Central memory CD8-positive, alpha-beta T cell (primary cell): ENCODE data around the gene MYO1F.

Experiments
- ATAC-seq: fragments of 150-1000 bp; cut with Tn5 transposase; replicated peaks from 2 replicates; pipeline ENCODE4 v1.10.0; 2022; ENCODE audit warnings: mild to moderate bottlenecking, moderate FRiP score, moderate number of reproducible peaks; ENCODE audit not compliant: poor library complexity, severe bottlenecking; ENCODE audit errors: extremely low read depth
- DNase-seq, 2 donors: peaks; one replicate each; pipeline ENCODE4 v3.0.0; 2021; ENCODE audit warnings: low spot score in 2 of 2
- H3K27ac Mint-ChIP-seq: one replicate; pipeline ENCODE4 v1.8.0; 2022; ENCODE audit warnings: low read depth, mild to moderate bottlenecking, moderate library complexity, mixed read lengths
- H3K27me3 Mint-ChIP-seq: one replicate; pipeline ENCODE4 v1.8.0; 2022; ENCODE audit warnings: mixed read lengths
- H3K36me3 Mint-ChIP-seq: one replicate; pipeline ENCODE4 v1.8.0; 2022; ENCODE audit warnings: mild to moderate bottlenecking, moderate library complexity, mixed read lengths; ENCODE audit not compliant: insufficient read depth
- H3K4me1 Mint-ChIP-seq: one replicate; pipeline ENCODE4 v1.8.0; 2022; ENCODE audit warnings: mixed read lengths
- H3K4me3 Mint-ChIP-seq: one replicate; pipeline ENCODE4 v1.8.0; 2022; ENCODE audit warnings: mild to moderate bottlenecking, moderate library complexity, mixed read lengths
- H3K9me3 Mint-ChIP-seq: one replicate; pipeline ENCODE4 v1.8.0; 2022; ENCODE audit warnings: mixed read lengths

The MYO1F gene

DNA sequence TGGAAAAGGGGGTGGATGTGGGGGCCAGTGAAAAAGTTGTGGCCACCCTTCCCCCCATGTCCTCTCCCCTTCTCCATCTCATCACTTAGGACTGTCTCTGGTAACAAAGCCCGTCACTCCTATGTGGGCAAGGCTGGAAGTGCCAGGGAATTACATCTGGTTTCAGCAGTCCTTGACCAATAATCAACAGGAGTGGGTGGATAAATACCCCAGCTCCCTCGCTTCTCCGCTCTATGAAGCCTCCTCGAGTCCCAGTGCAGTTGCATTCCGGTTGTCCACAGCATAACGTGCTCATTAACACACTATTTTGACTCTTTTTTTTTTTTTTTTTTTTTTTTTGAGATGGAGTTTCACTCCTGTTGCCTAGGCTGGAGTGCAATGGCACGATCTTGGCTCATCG, 31.5 kb downstream of the MYO1F start:
- no peak overlapping the region for H3K4me3 Mint-ChIP-seq
- DNase-seq (no peak), ATAC-seq (no peak)
- H3K4me1 Mint-ChIP-seq, result peaks cover 9% of the 10 kb centered on the region
- H3K36me3 Mint-ChIP-seq, result peaks cover 64% of the 10 kb centered on the region
- no peaks in the 10 kb centered on the region for H3K9me3 Mint-ChIP-seq
- peak overlapping the region; percentile 71 for H3K27ac Mint-ChIP-seq
- no peaks in the 10 kb centered on the region for H3K27me3 Mint-ChIP-seq

DNA sequence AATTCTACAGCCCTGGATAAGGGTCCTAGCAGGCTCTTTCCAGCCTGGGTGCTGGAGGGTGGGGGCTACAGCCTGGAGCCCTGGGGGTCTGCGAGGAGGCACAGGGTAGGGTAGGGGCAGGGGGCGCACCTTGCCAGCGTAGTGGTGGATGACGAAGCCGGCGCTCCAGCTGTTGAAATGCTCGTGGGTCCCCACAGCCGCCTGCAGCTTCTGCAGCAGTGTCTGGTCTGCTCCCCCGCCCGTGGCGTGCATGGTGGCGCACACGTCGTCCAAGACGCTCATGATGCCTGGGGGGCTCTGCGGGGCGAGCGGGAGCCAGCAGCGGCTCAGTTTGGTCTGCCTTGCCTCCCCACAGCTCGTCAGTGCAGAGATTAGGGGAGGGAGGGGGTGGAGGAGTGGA, 33.1 kb downstream of the MYO1F start:
- H3K4me3 Mint-ChIP-seq, result no peak overlapping the region
- peaks cover 9% of the 10 kb centered on the region for H3K4me1 Mint-ChIP-seq
- ATAC-seq, result no peak

DNA sequence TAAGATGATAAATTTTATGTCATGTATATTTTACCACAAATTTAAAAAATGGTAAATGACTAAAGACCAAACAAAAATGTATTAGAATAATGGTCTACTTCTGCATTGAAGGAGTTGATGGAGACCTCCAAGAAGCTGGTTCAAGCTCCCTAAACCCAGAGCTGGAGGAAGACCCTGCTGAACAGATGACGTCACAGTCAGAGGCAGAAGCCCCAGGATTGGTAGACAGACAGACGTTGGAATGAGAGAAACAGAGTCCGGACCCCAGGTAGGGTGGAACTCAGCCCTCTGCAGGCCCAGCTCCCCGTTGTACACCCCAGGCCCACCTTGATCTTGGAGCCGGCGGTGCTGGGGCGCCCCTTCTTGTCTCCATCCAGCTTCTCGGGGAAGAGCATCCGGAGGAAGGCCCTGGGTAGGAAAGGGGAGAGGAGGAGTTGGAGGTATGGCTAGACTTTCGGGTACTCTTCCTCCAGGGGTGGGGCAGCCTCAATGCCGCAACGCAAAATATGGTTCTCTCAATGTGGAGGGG, 37.6 kb downstream of the MYO1F start:
- Mint-ChIP-seq H3K36me3 (peaks cover 67% of the 10 kb centered on the region), H3K4me1 (peaks cover 10% of the 10 kb centered on the region)

More for the DNA sequence above, 33.1 kb downstream of the MYO1F start:
- Mint-ChIP-seq H3K27me3 (no peaks in the 10 kb centered on the region), H3K36me3 (peaks cover 74% of the 10 kb centered on the region), H3K27ac (no peak overlapping the region), H3K9me3 (no peaks in the 10 kb centered on the region)
- no peak for DNase-seq

DNA sequence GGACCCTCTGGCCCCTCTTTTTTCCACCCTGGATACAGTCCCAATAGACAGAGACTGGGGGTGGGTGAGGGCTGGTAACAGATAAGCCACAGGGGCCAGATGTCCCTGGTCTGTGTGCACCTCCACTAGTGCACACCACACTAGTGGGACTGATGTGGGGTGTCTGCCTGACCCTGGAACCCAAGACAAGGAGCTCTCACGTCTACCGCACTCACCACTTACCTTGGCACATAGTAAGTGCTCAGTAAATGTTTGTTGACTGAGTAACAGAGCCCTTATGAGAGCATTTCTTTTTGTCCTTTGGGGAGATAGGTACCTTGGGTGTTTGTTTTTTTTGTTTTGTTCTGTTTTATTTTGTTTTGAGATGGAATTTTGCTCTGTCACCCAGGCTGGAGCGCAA, 40.1 kb downstream of the MYO1F start:
- DNase-seq, result no peak
- Mint-ChIP-seq H3K4me1 (peaks cover 12% of the 10 kb centered on the region), H3K36me3 (peaks cover 74% of the 10 kb centered on the region), H3K4me3 (no peak overlapping the region), H3K27ac (no peak overlapping the region), H3K27me3 (no peaks in the 10 kb centered on the region), H3K9me3 (no peaks in the 10 kb centered on the region)
- no peak for ATAC-seq

More for the DNA sequence above, 37.6 kb downstream of the MYO1F start:
- DNase-seq (no peak), ATAC-seq (no peak)
- Mint-ChIP-seq H3K4me3 (no peak overlapping the region), H3K9me3 (no peaks in the 10 kb centered on the region), H3K27me3 (no peaks in the 10 kb centered on the region), H3K27ac (no peak overlapping the region)

DNA sequence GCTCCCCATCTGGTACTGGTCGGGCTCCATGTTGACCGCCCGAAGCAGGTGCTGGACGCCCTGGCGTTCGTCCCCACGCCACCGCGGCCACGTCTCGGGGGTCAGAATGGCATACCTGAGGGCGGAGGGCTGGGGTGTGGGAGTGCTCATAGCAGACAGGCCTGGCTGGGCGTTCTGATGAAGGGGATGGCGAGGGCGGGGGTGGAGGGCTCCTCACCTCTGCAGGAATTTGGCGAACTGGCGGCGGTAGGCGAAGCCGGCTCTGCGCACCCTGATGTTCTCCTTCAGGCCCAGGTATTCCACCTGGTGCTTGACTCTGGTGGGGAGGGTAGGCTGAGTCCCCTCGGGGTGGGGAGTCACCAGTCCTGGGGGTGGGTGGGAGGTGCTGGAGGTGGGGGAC, 41.0 kb downstream of the MYO1F start:
- Mint-ChIP-seq H3K4me1 (peaks cover 13% of the 10 kb centered on the region), H3K9me3 (no peaks in the 10 kb centered on the region), H3K36me3 (peaks cover 75% of the 10 kb centered on the region), H3K27me3 (no peaks in the 10 kb centered on the region), H3K27ac (peak overlapping the region; percentile 52), H3K4me3 (no peak overlapping the region)
- no peak for DNase-seq
- no peak for ATAC-seq

DNA sequence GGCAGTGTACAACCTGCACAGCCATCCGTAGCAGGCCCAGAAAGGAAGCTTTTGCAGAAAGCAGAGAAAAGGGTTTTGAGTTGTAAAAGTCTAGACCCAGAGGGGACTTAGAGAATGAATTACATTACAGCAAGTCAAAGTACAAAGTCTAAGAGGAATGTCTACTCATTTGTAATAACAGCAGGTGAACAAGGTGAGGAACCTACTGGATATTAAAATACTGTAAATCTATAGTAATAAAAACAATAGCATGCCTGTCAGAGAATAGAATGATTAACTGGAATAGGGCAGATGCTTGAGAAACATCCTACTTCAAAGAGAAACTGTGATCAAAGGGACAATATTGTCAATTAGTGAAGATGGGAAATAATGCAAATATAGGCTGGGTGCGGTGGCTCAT, 45.0 kb downstream of the MYO1F start:
- ATAC-seq (no peak), DNase-seq (no peak)
- H3K27me3 Mint-ChIP-seq, result no peaks in the 10 kb centered on the region
- peak overlapping the region; percentile 77 for H3K27ac Mint-ChIP-seq
- H3K4me3 Mint-ChIP-seq, result no peak overlapping the region
- no peaks in the 10 kb centered on the region for H3K9me3 Mint-ChIP-seq
- peaks cover 29% of the 10 kb centered on the region for H3K4me1 Mint-ChIP-seq
- peaks cover 84% of the 10 kb centered on the region for H3K36me3 Mint-ChIP-seq

DNA sequence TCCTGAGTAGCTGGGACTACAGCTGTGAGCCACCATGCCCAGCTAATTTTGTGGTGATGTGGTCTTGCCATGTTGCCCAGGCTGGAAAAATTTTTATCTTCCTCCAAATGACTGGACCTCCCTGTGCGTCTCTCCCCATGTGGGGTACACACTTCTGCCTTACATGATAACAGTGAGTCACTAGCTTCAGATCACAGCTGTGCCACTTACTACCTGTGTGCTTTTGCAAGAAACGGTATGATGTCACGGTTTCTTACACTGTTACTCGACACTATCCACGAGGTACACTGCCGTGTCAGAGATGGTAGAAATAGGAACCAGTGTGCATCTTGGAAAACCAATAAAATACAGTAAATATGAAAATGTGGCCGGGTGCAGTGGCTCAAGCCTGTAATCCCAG, 45.8 kb downstream of the MYO1F start:
- Mint-ChIP-seq H3K9me3 (no peaks in the 10 kb centered on the region), H3K4me3 (no peak overlapping the region), H3K27ac (no peak overlapping the region), H3K36me3 (peaks cover 85% of the 10 kb centered on the region), H3K4me1 (peaks cover 35% of the 10 kb centered on the region), H3K27me3 (no peaks in the 10 kb centered on the region)
- DNase-seq (no peak), ATAC-seq (no peak)

DNA sequence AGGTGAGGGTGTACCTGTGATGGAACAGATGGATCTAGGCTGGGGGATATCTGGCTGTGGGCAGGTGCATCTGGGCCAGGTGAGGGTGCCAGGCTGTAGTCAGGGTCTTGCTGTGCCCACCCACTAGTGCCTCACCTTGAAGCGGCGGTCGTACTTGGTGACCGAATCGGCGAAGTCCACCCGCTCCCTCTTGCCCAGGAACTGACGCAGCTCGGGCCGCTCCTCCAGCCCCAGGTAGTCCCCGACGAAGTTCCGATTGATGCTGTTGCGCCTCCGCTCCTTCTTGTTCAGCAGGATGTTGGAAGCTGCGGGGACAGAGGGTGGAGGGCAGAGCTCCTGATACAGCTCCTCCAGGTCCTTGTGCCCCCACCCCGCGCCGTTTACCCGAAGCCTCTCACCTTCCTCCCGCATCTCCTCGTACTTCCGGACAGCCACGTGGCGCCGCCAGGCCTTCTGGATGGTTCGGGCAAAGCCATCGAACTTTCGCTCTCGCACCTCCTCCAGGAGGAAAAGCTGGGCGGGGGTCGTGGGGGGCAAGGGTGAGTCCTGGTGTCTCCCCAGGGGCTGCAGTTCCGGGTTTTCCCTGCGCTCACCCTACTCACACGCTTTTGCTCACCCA, 47.1 kb downstream of the MYO1F start:
- Mint-ChIP-seq H3K4me1 (peaks cover 29% of the 10 kb centered on the region), H3K4me3 (no peak overlapping the region), H3K36me3 (peaks cover 74% of the 10 kb centered on the region), H3K9me3 (no peaks in the 10 kb centered on the region), H3K27me3 (no peaks in the 10 kb centered on the region), H3K27ac (peak overlapping the region; percentile 62)
- no peak for DNase-seq
- no peak for ATAC-seq

DNA sequence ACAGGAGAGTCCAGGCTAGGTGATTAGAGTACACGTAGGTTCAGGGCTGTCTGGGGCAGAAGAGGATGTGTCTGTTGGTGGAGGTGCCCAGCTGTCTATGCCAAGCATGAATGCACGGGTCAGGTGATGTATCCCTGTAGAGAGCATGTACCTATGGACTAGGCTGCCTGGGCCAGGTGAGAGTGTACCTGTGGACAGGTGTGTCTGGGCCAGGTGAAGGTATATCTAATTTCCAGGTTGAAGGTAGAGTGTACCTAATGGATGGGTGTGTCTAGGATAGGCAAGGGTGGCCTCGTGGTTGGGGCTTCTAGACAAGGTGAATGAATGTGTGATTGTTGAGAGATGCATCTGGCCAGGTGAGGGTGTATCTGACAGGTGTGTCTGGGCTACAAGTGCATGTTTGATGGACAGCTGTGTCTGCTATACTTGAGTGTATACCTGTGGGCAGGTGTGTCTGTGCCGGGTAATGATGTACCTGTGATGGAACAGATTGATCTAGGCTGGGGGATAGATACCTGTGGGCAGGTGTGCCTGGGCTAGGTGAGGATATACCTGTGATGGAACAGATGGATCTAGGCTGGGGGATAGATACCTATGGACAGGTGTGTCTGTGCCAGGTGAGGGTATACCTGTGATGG, 47.8 kb downstream of the MYO1F start:
- Mint-ChIP-seq H3K27ac (peak overlapping the region; percentile 62), H3K4me1 (peaks cover 33% of the 10 kb centered on the region), H3K9me3 (no peaks in the 10 kb centered on the region), H3K4me3 (no peak overlapping the region), H3K27me3 (no peaks in the 10 kb centered on the region), H3K36me3 (peaks cover 70% of the 10 kb centered on the region)
- DNase-seq, result no peak
- ATAC-seq, result no peak

DNA sequence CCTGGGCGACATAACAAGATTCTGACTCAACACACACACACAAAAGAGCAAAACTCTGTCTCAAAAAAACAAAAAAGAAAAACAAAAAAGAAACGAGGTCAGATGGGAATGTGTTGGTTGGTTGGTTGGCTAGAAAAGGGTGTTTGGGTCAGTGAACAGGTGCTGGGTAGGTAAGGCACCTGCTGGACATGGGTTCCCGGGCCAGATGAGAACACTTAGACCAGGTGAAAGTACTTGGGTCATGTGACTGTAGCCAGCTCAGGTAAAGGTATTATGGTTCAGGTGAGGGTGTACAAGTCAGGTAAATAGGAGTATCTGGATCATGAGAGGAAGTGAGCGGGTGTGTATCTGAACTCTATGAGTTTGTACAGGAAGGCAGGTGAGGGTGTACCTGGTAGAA, 48.7 kb downstream of the MYO1F start:
- DNase-seq (no peak), ATAC-seq (no peak)
- Mint-ChIP-seq H3K27me3 (no peaks in the 10 kb centered on the region), H3K4me1 (peaks cover 35% of the 10 kb centered on the region), H3K36me3 (peaks cover 63% of the 10 kb centered on the region), H3K9me3 (no peaks in the 10 kb centered on the region), H3K27ac (peak overlapping the region; percentile 62), H3K4me3 (peak overlapping the region; percentile 46)

DNA sequence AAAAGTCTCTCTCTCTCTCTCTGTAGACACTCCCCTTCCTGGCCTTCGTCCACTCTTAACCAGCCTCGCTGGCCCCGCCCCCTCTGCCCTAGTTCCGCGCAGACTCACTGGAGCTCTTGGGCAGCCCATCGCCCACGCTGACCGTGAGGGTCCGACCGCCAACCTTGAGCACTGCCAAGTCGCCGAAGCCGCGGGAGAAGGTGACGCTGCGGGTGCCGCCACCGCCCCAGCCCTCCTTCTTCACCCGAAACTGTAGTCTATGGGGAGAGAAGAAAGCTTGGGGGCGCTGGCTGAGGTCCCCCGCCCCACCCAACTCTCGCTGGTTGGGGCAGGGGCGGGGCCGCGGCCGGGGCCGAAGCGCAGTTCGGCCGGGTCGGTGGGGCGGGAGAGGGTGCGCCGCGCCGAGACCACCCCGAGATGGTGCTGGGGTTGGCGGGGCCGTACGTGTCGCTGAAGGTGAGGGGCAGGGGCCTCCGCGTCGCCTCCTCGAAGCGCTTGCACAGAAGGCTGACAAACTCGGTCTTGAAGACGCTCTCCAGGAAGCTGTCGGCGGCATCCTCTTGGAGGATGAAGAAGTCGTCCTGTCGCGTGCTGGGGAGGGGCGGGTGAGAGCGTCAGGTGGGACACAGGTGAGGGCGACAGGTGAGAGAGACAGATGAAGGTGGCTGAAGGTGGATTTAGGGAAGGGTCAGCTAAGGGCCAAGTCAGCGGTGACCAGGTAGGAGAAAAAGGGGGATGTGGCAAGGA, 50.7 kb downstream of the MYO1F start:
- H3K9me3 Mint-ChIP-seq, result no peaks in the 10 kb centered on the region
- ATAC-seq (no peak), DNase-seq (no peak)
- H3K4me1 Mint-ChIP-seq, result peaks cover 28% of the 10 kb centered on the region
- no peak overlapping the region for H3K4me3 Mint-ChIP-seq
- no peak overlapping the region for H3K27ac Mint-ChIP-seq
- H3K27me3 Mint-ChIP-seq, result no peaks in the 10 kb centered on the region
- peaks cover 64% of the 10 kb centered on the region for H3K36me3 Mint-ChIP-seq

DNA sequence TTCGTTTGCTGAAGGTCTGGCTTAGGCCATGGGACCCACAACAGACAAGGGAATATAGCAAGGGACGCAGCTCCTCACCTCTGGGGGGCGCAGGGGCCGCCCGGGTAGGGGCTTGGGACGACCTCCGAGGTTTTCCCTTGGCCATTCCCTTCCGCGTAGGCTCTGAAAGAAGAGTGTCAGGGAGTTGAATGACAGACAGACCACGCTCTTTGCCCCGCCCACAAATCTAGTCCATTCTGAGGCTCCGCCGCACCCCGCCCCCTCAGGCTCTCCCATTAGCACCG, 51.9 kb downstream of the MYO1F start:
- H3K4me1 Mint-ChIP-seq, result peaks cover 28% of the 10 kb centered on the region
- H3K27ac Mint-ChIP-seq, result no peak overlapping the region
- ATAC-seq (no peak), DNase-seq (no peak)
- H3K9me3 Mint-ChIP-seq, result no peaks in the 10 kb centered on the region
- H3K36me3 Mint-ChIP-seq, result peaks cover 63% of the 10 kb centered on the region
- H3K27me3 Mint-ChIP-seq, result no peaks in the 10 kb centered on the region
- no peak overlapping the region for H3K4me3 Mint-ChIP-seq

DNA sequence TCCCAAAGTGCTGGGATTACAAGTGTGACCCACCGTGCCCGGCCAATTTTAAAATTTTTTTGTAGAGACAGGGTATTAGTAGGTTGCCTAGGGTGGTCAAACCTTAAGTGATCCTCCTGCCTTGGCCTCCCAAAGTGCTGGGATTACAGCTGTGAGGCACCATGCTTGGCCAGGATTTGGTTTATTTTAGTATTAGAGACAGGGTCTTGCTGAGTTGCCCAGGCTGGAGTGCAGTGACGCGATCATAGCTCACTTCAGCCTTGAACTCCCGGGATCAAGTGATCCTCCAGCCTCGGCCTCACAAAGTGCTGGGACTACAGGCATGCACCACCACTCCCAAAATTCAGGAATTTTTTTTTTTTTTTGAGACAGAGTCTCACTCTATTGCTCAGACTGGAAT, 57.9 kb downstream of the MYO1F start:
- Mint-ChIP-seq H3K9me3 (no peaks in the 10 kb centered on the region), H3K27me3 (no peaks in the 10 kb centered on the region), H3K36me3 (peaks cover 54% of the 10 kb centered on the region), H3K27ac (peak overlapping the region; percentile 79), H3K4me3 (no peak overlapping the region), H3K4me1 (peaks cover 40% of the 10 kb centered on the region)
- ATAC-seq, result no peak
- no peak for DNase-seq
